Ishikawa (cell line): ENCODE data around the gene NOL4L.

ENCODE experiments used
- CEBPB ChIP-seq: IDR thresholded peaks from 2 replicates; pipeline ENCODE4 v1.6.1; 2012
- CREB1 ChIP-seq: IDR thresholded peaks from 2 replicates; pipeline ENCODE4 v1.6.1; 2012; ENCODE audit warnings: low read depth
- EGR1 ChIP-seq: IDR thresholded peaks from 2 replicates; pipeline ENCODE4 v1.6.1; 2012
- EP300 ChIP-seq: IDR thresholded peaks from 2 replicates; pipeline ENCODE4 v1.6.1; 2012; ENCODE audit warnings: borderline replicate concordance
- FOXM1 ChIP-seq: IDR thresholded peaks from 2 replicates; pipeline ENCODE4 v1.6.1; 2012; ENCODE audit warnings: low read depth, borderline replicate concordance
- MAX ChIP-seq: IDR thresholded peaks from 2 replicates; pipeline ENCODE4 v1.6.1; 2012
- NFIC ChIP-seq: IDR thresholded peaks from 2 replicates; pipeline ENCODE4 v1.6.1; 2012
- RAD21 ChIP-seq: IDR thresholded peaks from 2 replicates; pipeline ENCODE4 v1.6.1; 2012; ENCODE audit warnings: low read depth
- REST ChIP-seq: IDR thresholded peaks from 2 replicates; pipeline ENCODE4 v1.6.1; 2012; ENCODE audit warnings: low read depth, mild to moderate bottlenecking
- TAF1 ChIP-seq: IDR thresholded peaks from 2 replicates; pipeline ENCODE4 v1.6.1; 2012; ENCODE audit warnings: low read depth, mild to moderate bottlenecking
- TCF12 ChIP-seq: IDR thresholded peaks from 2 replicates; pipeline ENCODE4 v1.6.1; 2012; ENCODE audit warnings: low read depth
- TEAD4 ChIP-seq: IDR thresholded peaks from 2 replicates; pipeline ENCODE4 v1.6.1; 2012
- USF1 ChIP-seq: IDR thresholded peaks from 2 replicates; pipeline ENCODE4 v1.6.1; 2012
- YY1 ChIP-seq: IDR thresholded peaks from 2 replicates; pipeline ENCODE4 v1.6.1; 2012; ENCODE audit warnings: low read depth
- ZBTB7A ChIP-seq: IDR thresholded peaks from 2 replicates; pipeline ENCODE4 v1.6.1; 2012; ENCODE audit warnings: low read depth

The NOL4L gene

GRCh38 chr20:32625996-32626395 lies 40.9 kb upstream of the NOL4L start:
- TF ChIP-seq TCF12 (no peak), TEAD4 (no peak), CEBPB (no peak), NFIC (no peak)

- TF ChIP-seq RAD21 (no peak), USF1 (no peak), ZBTB7A (no peak), TCF12 (no peak), YY1 (no peak), CEBPB (no peak), FOXM1 (no peak), EP300 (no peak), MAX (no peak), REST (no peak)
These were observed 39.7 kb upstream of the NOL4L start for GRCh38 chr20:32624687-32625345.

GRCh38 chr20:32623667-32624157 lies 38.6 kb upstream of the NOL4L start:
- TF ChIP-seq NFIC (no peak), EP300 (no peak), TCF12 (no peak), RAD21 (no peak), TAF1 (no peak), FOXM1 (no peak), TEAD4 (no peak), MAX (no peak), REST (no peak), USF1 (no peak), EGR1 (no peak), YY1 (no peak), CREB1 (no peak), ZBTB7A (no peak), CEBPB (no peak)

GRCh38 chr20:32622585-32623468 lies 37.7 kb upstream of the NOL4L start:
- TF ChIP-seq EP300, result no peak

GRCh38 chr20:32621891-32622584 lies 36.9 kb upstream of the NOL4L start:
- TF ChIP-seq TEAD4 (no peak), TAF1 (no peak)
